SK-N-SH treated with all-trans-retinoic acid at 6 μM for 48 hours (cell line): Measurements from ENCODE around the gene RWDD4.

ENCODE experiments used
- ARNTL ChIP-seq: fragments of 450-650 bp; formaldehyde crosslinking; IDR thresholded peaks from 2 replicates; pipeline ENCODE4 v1.5.0; 2020; ENCODE audit warnings: low read depth, mild to moderate bottlenecking, moderate library complexity, borderline replicate concordance
- CSRNP3 ChIP-seq: fragments of 250-450 bp; sonication (Bioruptor Pico); IDR thresholded peaks from 2 replicates; pipeline ENCODE4 v1.5.1; 2021; ENCODE audit warnings: mild to moderate bottlenecking, moderate library complexity
- GLIS3 ChIP-seq: fragments of 250-450 bp; sonication (Bioruptor Pico); IDR thresholded peaks from 2 replicates; pipeline ENCODE4 v1.5.0; 2020; ENCODE audit warnings: mild to moderate bottlenecking, moderate library complexity
- PPARA ChIP-seq: fragments of 250-450 bp; sonication (Bioruptor Pico); IDR thresholded peaks from 2 replicates; pipeline ENCODE4 v1.5.0; 2020; ENCODE audit warnings: mild to moderate bottlenecking, borderline replicate concordance
- RARB ChIP-seq: fragments of 250-450 bp; sonication (Bioruptor Pico); IDR thresholded peaks from 2 replicates; pipeline ENCODE4 v1.8.0; 2021; ENCODE audit warnings: mild to moderate bottlenecking, moderate library complexity
- ZNF565 ChIP-seq: fragments of 450-650 bp; formaldehyde crosslinking; conservative IDR thresholded peaks from 2 replicates; pipeline ENCODE4 v1.5.0; 2020; ENCODE audit warnings: low read depth, mild to moderate bottlenecking, moderate library complexity
- ZNF8 ChIP-seq: fragments of 450-650 bp; formaldehyde crosslinking; IDR thresholded peaks from 2 replicates; pipeline ENCODE4 v1.5.0; 2020; ENCODE audit warnings: mild to moderate bottlenecking, moderate library complexity

- TF ChIP-seq ZNF8 (CRISPR knock-in tag) (no peak), GLIS3 (CRISPR knock-in tag) (no peak), RARB (CRISPR knock-in tag) (no peak), PPARA (CRISPR knock-in tag) (no peak), ARNTL (CRISPR knock-in tag) (no peak), CSRNP3 (CRISPR knock-in tag) (no peak), ZNF565 (no peak)
Measured at GRCh38 chr4:183675625-183676024, 16.6 kb upstream of the RWDD4 start.
